ENCODE data around the gene CACNA1D.
A peak's percentile ranks its signal among the peaks of the same experiment; 100 is the strongest.
"Not testable (repeated sequence)": the region's sequence is repeated elsewhere in the genome, so short reads cannot be mapped to it uniquely, and the experiment has no call there.

CACNA1D gene

DNA sequence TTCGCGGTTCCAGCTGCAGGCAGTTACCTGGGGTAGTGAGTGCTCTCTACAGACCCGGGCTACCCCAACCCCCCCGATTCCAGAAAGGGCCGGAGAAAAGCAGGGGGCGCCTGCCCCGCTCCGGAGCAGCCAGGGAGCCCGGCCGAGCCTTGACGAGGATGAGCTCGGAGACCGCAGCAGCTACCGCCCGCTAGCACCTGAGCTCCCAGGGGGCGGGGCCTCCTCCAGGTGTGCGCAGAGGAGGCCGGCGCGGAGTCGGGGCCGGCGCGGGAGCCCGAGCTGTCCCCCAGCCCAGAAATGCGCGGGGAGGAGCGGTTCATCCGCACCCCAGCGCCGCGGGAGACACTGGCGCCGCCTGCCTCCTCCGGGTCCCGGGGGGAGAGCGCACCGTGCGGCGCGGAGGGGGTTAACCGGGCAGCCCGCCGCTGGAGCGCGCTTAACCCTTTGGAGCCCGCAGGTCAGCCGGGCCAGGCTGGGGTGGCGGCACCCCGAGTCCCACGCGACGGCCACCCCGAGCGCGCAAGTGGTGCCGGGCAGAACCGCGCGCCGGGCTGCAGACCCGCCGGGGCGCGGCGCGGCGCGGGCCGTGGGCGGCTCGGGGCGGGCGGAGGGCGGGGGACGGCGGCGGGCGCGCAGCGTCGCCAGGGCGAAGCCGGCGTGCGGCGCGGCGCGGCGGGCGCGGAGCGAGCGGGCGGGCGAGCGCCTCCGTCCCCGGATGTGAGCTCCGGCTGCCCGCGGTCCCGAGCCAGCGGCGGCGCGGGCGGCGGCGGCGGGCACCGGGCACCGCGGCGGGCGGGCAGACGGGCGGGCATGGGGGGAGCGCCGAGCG, at the start of gene CACNA1D:
Gene CACNA1D (plus strand): TSS at position 649 of the 829 bp plus-strand sequence. CDS start 556 bp downstream, outside the sequence.
- peak within 1 kb of the TSS; percentile 2 for H3K4me3 ChIP-seq (ENCODE audit: control insufficient read depth, low read depth, low read length)
- TF ChIP-seq, protein P1, sequence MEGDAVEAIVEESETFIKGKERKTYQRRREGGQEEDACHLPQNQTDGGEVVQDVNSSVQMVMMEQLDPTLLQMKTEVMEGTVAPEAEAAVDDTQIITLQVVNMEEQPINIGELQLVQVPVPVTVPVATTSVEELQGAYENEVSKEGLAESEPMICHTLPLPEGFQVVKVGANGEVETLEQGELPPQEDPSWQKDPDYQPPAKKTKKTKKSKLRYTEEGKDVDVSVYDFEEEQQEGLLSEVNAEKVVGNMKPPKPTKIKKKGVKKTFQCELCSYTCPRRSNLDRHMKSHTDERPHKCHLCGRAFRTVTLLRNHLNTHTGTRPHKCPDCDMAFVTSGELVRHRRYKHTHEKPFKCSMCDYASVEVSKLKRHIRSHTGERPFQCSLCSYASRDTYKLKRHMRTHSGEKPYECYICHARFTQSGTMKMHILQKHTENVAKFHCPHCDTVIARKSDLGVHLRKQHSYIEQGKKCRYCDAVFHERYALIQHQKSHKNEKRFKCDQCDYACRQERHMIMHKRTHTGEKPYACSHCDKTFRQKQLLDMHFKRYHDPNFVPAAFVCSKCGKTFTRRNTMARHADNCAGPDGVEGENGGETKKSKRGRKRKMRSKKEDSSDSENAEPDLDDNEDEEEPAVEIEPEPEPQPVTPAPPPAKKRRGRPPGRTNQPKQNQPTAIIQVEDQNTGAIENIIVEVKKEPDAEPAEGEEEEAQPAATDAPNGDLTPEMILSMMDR (conservative IDR thresholded peaks at IDR 0.05; ENCODE audit: control insufficient read depth, insufficient read depth, low read depth, low read length), result no peak
- DNase-seq (ENCODE audit: low read depth), result no peak

DNA sequence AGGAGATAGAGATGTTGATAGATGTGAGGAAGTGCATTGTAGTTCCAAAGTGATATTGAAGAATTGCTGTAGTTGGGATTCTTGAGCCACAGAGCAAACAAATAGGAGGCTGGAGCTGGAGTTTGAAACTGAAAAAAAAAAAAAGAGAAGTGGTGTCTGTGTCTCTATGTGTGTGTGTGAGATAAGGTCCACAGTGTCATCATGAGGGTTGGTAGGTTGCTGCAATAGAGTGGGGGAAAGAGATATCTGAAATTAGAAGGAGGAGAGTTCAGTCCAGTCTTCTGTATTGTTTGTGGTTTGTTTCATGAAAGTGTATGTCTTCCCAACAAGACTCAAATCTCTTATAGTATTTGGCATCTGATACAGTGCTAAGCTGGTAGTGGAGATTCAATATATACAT, 37.3 kb upstream of the CACNA1D start:
- no peak for DNase-seq (ENCODE audit: low read depth)
- TF ChIP-seq, protein P1 (conservative IDR thresholded peaks at IDR 0.05; ENCODE audit: control insufficient read depth, insufficient read depth, low read depth, low read length), result no peak
- no peak overlapping the region for H3K4me3 ChIP-seq (ENCODE audit: control insufficient read depth, low read depth, low read length)

DNA sequence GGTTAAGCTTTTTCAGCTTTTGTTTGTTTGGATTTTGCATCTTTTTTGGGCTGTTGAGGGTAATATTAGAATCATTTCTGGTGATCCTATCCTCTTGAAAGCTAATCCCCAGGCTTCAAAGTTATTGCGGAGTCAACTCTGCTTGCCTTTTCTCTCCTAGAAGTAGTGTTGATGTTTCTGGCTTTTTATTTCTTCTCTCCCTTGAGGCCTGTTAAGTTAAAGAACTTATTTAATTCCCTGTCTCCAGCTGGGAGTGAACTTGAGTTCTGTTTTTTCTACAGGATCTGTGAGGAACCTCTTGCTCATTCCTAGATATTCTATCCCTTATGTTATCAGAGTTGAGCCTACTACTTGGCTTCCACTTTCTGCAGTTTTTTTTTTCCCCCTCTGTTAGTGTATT, 34.1 kb upstream of the CACNA1D start:
- no peak overlapping the region for H3K4me3 ChIP-seq (ENCODE audit: control insufficient read depth, low read depth, low read length)
- TF ChIP-seq, protein P1 (conservative IDR thresholded peaks at IDR 0.05; ENCODE audit: control insufficient read depth, insufficient read depth, low read depth, low read length), result no peak
- DNase-seq (ENCODE audit: low read depth), result no peak

DNA sequence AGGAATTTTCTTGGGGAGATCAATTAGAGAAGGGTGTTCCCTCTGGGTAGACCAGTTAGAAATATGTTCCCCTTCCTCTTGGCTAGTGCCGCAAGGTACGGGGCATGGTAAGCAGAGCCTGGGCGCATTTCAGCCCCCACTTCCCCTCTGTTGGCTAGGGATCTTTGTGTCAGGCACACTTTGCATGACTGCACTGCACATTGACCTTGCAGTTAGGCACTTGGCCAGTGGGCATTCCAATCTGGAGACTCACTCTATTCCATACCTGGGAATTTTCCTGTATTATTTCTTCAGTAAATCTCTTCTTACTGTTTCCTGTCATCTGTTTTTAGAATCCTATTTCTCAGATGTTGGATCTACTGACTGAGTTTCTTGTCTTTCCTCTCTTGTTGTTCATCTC, 30.0 kb upstream of the CACNA1D start:
- no peak overlapping the region for H3K4me3 ChIP-seq (ENCODE audit: control insufficient read depth, low read depth, low read length)
- TF ChIP-seq, protein P1 (conservative IDR thresholded peaks at IDR 0.05; ENCODE audit: control insufficient read depth, insufficient read depth, low read depth, low read length), result no peak
- DNase-seq (ENCODE audit: low read depth), result no peak

DNA sequence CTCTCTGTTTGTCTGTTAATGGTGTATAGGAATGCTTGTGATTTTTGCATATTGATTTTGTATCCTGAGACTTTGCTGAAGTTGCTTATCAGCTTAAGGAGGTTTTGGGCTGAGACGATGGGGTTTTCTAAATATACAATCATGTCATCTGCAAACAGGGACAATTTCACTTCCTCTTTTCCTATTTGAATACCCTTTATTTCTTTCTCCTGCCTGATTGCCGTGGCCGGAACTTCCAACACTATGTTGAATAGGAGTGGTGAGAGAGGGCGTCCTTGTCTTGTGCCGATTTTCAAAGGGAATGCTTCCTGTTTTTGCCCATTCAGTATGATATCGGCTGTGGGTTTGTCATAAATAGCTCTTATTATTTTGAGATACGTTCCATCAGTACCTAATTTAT, 24.7 kb upstream of the CACNA1D start:
- H3K4me3 ChIP-seq (ENCODE audit: control insufficient read depth, low read depth, low read length); DNase-seq (ENCODE audit: low read depth): not testable (repeated sequence)

DNA sequence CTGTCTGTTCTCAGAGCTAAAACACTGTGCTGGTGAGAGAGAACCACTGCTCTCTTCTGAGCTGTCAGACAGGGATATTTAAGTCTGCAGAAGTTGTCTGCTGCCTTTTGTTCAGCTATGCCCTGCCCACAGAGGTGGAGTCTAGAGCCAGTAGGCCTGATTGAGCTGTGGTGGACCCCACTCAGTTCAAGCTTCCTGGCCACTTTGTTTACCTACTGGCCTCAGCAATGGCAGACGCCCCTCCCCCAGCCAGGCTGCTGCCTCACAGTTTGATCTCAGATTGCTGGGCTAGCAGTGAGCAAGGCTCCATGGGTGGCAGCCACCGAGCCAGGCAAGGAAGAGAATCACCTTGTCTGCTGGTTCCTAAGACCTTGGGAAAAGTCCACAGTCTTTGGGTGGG, 21.0 kb upstream of the CACNA1D start:
- no peak for DNase-seq (ENCODE audit: low read depth)

DNA sequence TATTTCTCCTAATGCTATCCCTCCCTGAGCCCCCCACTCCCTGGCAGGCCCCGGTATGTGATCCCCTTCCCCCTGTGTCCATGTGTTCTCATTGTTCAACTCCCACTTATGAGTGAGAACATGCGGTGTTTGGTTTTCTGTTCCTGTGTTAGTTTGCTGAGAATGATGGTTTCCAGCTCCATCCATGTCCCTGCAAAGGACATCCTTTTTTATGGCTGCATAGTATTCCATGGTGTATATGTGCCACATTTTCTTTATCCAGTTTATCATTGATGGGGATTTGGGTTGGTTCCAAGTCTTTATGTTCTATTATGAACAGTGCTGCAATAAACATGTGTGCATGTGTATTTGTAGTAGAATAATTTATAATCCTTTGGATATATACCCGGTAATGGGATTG, 18.0 kb upstream of the CACNA1D start:
- not testable (repeated sequence) for H3K4me3 ChIP-seq (ENCODE audit: control insufficient read depth, low read depth, low read length); DNase-seq (ENCODE audit: low read depth)

More for the DNA sequence above, 21.0 kb upstream of the CACNA1D start:
- no peak overlapping the region for H3K4me3 ChIP-seq (ENCODE audit: control insufficient read depth, low read depth, low read length)
- TF ChIP-seq, protein P1 (conservative IDR thresholded peaks at IDR 0.05; ENCODE audit: control insufficient read depth, insufficient read depth, low read depth, low read length), result no peak

DNA sequence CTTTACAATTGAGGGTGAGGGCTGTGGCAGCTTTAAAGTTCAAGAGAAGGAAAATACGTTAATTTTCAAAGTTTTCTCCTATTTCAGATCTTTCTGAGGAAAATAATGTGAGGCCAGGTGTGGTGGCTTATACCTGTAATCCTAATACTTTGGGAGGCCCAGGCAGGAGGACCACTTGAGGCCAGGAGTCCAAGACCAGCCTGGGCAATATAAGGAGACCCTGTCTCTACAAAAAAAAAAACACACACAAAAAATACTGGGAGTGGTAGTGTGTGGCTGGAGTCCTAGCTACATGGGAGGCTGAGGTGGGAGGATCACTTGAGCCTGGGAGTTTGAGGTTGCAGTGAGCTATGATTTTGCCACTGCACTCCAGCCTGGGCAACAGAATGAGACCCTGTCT, 16.7 kb upstream of the CACNA1D start:
- DNase-seq (ENCODE audit: low read depth); H3K4me3 ChIP-seq (ENCODE audit: control insufficient read depth, low read depth, low read length): not testable (repeated sequence)
